Adrenal gland (tissue), 5 donors: Measurements from ENCODE around the gene CTRB1.

Experiments
- POLR2A ChIP-seq, 2 donors: fragments of 450-650 bp; IDR thresholded peaks; one replicate each; pipeline ENCODE4 v1.6.1; 2017; ENCODE audit warnings: antibody characterized with exemption in 2 of 2, mild to moderate bottlenecking in 2 of 2, moderate library complexity in 1 of 2
- TF ChIP-seq, protein P1 (sequence below), 6 experiments: fragments of 450-650 bp in 4 of 6; fragments of 200-600 bp in 2 of 6; sonication (generic) in 1 of 6; IDR thresholded peaks; 1 replicate in 5 of 6; 2 replicates in 1 of 6; pipeline versions ENCODE4 v1.5.1 to v1.8.0; 2016 to 2021; ENCODE audit warnings: antibody characterized with exemption in 6 of 6, mild to moderate bottlenecking in 2 of 6, moderate library complexity in 1 of 6
- donor health status: DM: no; HTN: no; CAD: no.

DNA sequence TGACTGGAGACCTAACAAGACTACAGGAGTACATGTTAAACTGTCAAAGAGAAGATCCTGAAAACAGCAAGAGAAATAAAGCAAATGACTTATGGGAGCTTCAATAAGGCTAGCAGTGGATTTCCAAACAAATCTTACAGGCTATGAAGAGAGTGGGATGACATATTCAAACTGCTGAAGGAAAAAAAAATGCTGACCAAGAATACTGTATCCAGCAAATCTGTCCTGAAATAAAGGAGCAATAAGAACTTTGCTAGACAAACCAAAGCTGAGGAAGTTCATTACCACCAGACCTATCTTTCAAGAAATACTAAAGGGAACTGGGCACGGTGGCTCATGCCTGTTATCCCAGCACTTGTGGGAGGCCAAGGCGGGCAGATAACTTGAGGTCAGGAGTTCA lies 41.9 kb upstream of the CTRB1 start:
- TF ChIP-seq, protein P1, sequence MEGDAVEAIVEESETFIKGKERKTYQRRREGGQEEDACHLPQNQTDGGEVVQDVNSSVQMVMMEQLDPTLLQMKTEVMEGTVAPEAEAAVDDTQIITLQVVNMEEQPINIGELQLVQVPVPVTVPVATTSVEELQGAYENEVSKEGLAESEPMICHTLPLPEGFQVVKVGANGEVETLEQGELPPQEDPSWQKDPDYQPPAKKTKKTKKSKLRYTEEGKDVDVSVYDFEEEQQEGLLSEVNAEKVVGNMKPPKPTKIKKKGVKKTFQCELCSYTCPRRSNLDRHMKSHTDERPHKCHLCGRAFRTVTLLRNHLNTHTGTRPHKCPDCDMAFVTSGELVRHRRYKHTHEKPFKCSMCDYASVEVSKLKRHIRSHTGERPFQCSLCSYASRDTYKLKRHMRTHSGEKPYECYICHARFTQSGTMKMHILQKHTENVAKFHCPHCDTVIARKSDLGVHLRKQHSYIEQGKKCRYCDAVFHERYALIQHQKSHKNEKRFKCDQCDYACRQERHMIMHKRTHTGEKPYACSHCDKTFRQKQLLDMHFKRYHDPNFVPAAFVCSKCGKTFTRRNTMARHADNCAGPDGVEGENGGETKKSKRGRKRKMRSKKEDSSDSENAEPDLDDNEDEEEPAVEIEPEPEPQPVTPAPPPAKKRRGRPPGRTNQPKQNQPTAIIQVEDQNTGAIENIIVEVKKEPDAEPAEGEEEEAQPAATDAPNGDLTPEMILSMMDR (IDR thresholded peaks at IDR 0.05): no peak
- no peak for TF ChIP-seq POLR2A (IDR thresholded peaks at IDR 0.05)
